HL-60 (cell line): ENCODE measurements around the gene FNDC3B.

Source experiments
- POLR2AphosphoS5 ChIP-seq: IDR thresholded peaks from 2 replicates; pipeline ENCODE4 v1.6.1; 2012; ENCODE audit warnings: low read depth
- TF ChIP-seq, protein P1 (sequence below): IDR thresholded peaks from one replicate; pipeline ENCODE4 v1.5.1; 2011; ENCODE audit warnings: low read length, control low read depth, inconsistent platforms; ENCODE audit not compliant: insufficient read depth

GRCh38 chr3:172396400-172396799 lies 357.0 kb downstream of the FNDC3B start:
- TF ChIP-seq POLR2AphosphoS5, result no peak
- TF ChIP-seq, protein P1, sequence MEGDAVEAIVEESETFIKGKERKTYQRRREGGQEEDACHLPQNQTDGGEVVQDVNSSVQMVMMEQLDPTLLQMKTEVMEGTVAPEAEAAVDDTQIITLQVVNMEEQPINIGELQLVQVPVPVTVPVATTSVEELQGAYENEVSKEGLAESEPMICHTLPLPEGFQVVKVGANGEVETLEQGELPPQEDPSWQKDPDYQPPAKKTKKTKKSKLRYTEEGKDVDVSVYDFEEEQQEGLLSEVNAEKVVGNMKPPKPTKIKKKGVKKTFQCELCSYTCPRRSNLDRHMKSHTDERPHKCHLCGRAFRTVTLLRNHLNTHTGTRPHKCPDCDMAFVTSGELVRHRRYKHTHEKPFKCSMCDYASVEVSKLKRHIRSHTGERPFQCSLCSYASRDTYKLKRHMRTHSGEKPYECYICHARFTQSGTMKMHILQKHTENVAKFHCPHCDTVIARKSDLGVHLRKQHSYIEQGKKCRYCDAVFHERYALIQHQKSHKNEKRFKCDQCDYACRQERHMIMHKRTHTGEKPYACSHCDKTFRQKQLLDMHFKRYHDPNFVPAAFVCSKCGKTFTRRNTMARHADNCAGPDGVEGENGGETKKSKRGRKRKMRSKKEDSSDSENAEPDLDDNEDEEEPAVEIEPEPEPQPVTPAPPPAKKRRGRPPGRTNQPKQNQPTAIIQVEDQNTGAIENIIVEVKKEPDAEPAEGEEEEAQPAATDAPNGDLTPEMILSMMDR, result no peak
